H1 (cell line): ENCODE data around the gene CIRBP. TPM values are rescaled to one million over a fixed set of nuclear protein-coding genes. Genes with fewer than 3 reads are reported as not detected.

Experiments used
- RXRA ChIP-seq: IDR thresholded peaks from 2 replicates; pipeline ENCODE4 v1.6.1; 2011; ENCODE audit warnings: low read depth, mild to moderate bottlenecking, low read length, moderate library complexity; ENCODE audit not compliant: insufficient read depth
- SIN3A ChIP-seq, 2 experiments: IDR thresholded peaks in 1 of 2; conservative IDR thresholded peaks in 1 of 2; 2 replicates each; pipeline ENCODE4 v1.6.1; 2011 to 2012; ENCODE audit warnings: low read length in 2 of 2, improper control_type of control experiment in 1 of 2, low read depth in 1 of 2, mild to moderate bottlenecking in 1 of 2
- polyA plus RNA-seq, 7 experiments: library from polyadenylated mRNA; depleted of rRNA in 3 of 7; stranded (reverse) in 5 of 7; unstranded in 2 of 7; fragments of >200 nt in 5 of 7; fragments of 200-250 nt in 2 of 7; gene quantifications; 1 replicate in 5 of 7; 2 replicates in 1 of 7; 4 replicates in 1 of 7; pipeline versions ENCODE4 v1.2.1 to v1.2.3, GENCODE V29; 2011 to 2013; ENCODE audit warnings: missing spikeins in 2 of 7, mixed read lengths in 2 of 7
- total RNA-seq: library from RNA; stranded (reverse); fragmentation: NEBNext Ultra II Directional; extraction: Animal tissue kit (Norgen Biotek cat#: 25700); gene quantifications from 2 replicates; pipeline ENCODE4 v1.2.1, GENCODE V29; 2021

Gene CIRBP
- total and polyA plus RNA-seq, 2 of the 8 experiments (the other 6 are each of a cell fraction or from before 2014, with no cell fraction given), result 175 to 199 TPM

DNA sequence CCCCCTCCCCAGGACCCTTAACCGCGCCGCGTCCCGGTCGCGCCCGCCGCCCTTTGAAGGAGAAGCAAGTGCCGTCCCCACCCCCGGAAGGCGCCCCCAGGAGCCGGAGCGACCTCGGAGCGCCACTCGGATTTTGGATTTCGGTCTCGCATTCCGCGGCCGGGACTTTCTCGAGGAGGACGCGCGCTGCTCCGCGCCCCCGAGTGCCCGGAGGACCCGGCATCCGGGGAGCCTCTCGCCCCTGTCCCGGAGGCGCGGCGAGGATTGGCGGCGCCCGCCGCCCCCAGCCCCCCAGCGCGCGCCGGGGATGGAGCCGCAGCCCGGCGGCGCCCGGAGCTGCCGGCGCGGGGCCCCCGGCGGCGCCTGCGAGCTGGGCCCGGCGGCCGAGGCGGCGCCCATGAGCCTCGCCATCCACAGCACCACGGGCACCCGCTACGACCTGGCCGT is 19.1 kb upstream of the CIRBP start (continued):
- TF ChIP-seq SIN3A (conservative IDR thresholded peaks at IDR 0.05 in 1 of 2, IDR thresholded peaks at IDR 0.05 in 1 of 2; ENCODE audit: low read depth in 1 of 2, low read length in 2 of 2), result no peak
- TF ChIP-seq RXRA, result no peak
- TF ChIP-seq, all 59 proteins: peak for 2
